UCSD-AML1 (cell line): ENCODE data around the gene ILK.

Source experiments
- DNase-seq: peaks from one replicate; lab custom pipeline; 2025; ENCODE audit not compliant: unreplicated experiment; lab: John Stamatoyannopoulos, UW

ILK gene

DNA sequence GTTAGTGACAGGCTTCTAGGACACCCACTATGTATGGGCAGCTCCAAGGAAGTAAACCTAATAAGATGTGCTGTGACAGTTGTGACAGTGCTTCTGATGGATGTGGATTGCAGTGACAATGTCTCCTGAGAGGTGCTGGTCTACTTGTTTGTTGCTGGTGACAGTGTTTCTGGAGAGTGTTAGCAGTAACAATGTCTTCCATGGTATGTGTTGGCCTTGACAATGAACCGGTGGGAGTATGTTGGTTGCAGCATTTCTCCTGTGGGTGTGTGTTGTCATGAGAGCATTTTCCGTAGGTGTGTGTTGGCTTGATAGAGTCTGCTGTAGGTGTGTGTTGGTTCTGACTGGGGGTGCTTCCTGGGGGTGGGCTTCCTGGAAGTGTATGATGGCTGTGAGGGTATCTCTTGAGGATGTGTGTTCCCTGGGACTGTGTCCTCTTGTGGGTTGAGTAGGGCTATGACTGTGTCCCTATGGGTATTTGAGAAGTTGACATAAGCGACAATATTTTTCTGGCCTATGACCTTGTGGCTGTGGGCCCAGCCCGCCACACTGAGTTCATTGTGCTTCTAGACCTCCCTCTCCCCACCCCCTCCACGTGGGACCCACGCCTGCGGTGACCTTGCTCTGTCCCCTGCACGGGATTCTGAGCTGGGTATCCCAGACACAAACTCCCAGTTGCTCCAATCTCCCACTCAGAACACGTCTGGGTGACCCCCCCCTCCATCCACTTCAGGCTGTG lies 50.9 kb downstream of the ILK start:
- DNase-seq = no peak

DNA sequence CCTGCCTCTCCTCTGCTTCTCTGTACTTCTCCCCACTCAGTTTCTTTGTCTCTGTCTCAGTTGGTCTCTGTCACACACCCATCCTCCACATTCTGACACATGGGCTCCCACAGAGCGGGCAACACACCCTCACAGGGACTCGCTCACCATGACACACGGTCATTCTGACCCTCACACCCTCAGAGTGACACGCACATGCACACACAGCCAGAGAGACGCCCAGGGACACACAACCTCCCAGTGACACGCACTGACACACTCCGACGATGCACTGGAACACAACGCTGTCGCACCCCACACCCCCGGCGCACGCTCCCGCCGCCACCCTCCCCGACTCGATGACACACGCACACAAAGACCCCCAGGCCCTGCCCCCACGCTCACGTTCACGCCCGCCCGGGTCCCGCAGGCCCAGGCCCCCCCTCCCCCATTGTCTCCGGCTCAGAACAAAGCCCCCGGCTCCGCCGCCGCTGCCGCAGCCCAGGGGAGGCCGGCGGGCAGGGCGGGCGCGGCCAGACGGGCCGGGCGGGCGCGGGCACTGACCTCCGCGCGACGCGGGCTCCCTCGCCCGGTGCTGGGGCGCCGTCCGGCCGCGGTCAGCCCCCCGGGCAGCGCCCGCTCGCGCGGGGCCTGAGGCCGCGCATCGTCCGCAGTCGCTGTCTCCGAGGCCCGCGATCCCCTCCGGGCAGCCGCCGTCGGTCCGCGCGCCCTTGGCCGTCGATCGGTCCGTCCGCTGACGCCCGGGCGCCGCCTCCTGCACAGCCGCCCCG lies 51.6 kb downstream of the ILK start:
- DNase-seq = no peak

DNA sequence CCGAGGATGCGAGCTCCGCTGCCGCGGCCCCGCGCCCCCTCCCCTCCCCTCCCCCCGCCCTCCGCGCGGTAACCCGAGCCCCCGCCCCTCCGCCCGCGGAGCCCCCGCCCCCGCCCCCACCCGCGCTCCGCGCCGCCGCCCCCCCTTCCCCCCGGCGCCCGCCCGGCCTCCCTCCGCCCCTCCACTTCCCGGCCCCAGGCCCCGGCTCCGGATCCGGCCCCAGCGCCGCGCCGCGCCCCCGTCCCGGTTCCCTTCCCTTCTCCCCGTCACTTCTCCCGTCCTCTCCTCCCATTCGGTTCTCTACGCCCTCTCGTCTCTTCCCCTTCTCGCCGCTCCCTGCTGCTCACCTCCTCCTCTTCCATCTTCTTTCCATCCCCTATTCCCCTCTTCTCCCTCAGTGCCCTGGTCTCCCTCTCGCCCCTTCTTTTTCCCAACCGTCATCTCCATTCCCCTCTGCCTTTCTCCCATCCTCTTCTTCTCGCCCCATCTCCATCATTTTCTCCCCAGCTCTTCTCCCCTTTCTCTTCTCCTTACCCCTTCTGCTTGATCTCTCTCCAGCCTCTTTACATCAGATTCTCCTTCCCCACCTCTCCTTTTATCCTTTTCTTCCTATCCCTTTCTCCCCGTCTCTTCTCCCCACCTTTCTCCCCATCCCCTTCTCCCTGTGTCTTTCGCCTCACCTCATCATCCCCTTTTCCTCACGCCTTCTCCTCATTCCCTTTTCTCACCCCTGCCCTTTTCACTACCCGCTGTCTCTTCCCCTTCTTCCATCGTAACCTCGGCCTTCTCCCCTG lies 52.4 kb downstream of the ILK start, which contains the start of gene DCHS1:
Gene DCHS1, minus strand, starts transcription at position 20 of the 794 bp plus-strand sequence. CDS start 14,196 bp downstream, outside the sequence.
- no peak for DNase-seq

DNA sequence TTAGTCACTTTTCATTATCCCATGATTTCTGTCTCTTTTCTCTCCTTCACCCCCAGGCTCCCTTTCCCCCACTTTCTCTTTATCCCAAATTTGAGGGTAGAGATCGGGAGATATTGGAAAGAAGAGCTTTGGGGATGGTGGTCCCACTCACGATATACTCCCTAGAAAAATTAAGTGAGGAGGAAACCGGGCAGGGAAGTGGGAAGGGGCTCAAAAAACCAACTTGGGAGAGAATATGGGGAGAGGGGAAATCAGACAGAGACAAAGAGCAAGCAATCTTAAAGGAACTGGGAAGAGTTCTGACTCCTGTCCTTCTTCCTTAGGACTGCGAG lies 53.0 kb downstream of the ILK start:
- no peak for DNase-seq

DNA sequence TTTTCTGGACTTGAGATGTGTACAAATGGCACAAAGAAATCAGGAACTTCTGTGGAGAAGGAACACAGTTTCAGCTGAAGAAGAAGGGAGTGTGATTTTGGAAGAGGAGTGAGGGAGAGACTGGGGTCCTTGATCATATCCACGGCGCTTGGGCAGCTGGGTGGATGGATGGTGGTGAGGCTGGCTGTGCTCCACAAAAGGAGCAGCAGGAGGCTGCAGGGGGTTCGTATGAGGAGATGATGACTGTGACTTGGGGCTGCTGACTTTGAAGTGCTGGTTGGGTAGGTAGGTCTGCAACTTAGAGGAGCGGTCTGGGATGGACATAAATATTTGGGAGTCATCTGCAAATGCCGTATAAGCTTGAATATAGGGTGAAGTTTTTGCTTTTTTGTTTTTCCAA lies 53.4 kb downstream of the ILK start:
- no peak for DNase-seq

DNA sequence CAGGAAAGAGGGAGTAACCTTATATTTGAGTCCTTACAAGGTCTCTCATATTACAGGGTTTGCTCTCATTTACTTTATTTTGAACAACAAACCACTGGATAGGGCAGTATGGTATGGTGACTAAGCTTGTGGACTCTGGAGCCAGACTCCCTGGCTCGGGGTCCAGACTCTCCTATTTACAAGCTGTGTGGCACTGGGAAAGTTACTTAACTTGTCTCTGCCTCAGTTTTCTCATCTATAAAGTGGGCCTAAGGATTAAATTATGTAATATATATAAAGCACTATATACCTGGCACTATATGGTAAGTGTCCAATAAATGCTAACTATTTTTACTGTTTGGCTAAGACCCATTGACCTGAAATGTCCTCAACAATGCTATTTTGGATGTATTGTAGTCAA lies 53.8 kb downstream of the ILK start:
- DNase-seq = no peak

DNA sequence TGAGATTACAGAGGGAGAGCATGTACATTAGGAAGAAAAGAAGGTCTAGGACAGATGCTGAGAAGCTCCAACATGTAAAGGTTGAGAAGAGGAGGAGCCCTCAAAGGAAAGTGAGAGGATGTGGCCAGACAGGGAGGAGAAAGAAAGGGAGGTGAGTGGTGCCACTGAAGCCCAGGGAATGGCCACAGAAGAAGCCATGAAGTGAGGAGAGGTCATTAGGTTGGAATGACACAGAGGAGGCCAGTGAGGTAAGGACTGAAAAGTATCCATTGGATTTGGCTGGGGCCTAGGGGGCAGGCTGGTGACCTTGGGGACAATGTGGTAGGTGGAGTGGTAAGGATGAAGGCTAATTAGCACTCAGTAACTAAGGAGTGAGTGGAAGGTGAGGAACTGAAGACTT lies 55.1 kb downstream of the ILK start:
- DNase-seq = no peak
